Neural progenitor cell (in vitro differentiated cells): ENCODE measurements around the gene ZNF544.

ENCODE experiments used
- EZH2phosphoT487 ChIP-seq: fragments of 200-600 bp; sonication (generic); IDR thresholded peaks from 2 replicates; pipeline ENCODE4 v1.6.1; 2017; ENCODE audit warnings: antibody characterized with exemption
- TF ChIP-seq, protein P1 (sequence below): fragments of 200-600 bp; sonication (generic); IDR thresholded peaks from 2 replicates; pipeline ENCODE4 v1.5.1; 2017; ENCODE audit warnings: antibody characterized with exemption, mild to moderate bottlenecking

DNA sequence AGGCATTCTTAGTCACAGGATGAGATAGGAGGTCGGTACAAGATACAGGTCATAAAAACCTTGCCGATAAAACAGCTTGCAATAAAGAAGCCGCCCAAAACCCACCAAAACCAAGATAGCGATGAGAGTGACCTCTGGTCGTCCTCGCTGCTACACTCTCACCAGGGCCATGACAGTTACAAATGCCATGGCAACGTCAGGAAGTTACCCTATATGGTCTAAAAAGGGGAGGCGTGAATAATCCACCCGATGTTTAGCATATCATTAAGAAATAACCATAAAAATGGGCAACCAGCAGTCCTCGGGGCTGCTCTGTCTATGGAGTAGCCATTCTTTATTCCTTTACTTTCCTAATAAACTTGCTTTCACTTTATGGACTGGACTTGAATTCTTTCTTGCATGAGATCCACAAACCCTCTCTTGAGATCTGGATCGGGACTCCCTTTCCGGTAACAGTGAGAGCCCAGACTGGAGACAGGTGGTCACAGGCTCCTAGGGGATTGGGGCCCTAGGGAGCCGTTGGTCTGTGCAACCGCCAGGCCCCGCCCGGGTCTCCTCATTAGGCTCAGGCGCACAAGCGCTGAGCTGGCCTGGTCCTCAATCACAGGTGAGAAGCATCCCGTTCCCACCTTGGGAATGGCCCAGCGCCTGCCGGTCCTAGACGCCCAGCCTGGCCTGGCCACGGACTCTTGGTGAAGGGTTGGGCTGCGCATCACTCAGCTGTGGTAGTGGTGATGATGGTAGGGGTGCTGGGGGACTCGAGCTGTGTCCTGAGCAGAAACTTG is 10.9 kb upstream of the ZNF544 start:
- TF ChIP-seq, protein P1, sequence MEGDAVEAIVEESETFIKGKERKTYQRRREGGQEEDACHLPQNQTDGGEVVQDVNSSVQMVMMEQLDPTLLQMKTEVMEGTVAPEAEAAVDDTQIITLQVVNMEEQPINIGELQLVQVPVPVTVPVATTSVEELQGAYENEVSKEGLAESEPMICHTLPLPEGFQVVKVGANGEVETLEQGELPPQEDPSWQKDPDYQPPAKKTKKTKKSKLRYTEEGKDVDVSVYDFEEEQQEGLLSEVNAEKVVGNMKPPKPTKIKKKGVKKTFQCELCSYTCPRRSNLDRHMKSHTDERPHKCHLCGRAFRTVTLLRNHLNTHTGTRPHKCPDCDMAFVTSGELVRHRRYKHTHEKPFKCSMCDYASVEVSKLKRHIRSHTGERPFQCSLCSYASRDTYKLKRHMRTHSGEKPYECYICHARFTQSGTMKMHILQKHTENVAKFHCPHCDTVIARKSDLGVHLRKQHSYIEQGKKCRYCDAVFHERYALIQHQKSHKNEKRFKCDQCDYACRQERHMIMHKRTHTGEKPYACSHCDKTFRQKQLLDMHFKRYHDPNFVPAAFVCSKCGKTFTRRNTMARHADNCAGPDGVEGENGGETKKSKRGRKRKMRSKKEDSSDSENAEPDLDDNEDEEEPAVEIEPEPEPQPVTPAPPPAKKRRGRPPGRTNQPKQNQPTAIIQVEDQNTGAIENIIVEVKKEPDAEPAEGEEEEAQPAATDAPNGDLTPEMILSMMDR, result no peak
- TF ChIP-seq EZH2phosphoT487, result no peak
